HepG2 (cell line): ENCODE measurements around the gene TMEM225B. TPM values are rescaled to one million over a fixed set of nuclear protein-coding genes. Genes with fewer than 3 reads are reported as not detected.

Source experiments
- ATF7 ChIP-seq, 2 experiments: fragments of 450-650 bp in 1 of 2; sonication (generic) in 1 of 2; formaldehyde crosslinking in 1 of 2; IDR thresholded peaks; 2 replicates each; pipeline versions ENCODE4 v1.4.0 to v1.6.1; 2016 to 2020; ENCODE audit warnings: antibody characterized with exemption in 1 of 2, mild to moderate bottlenecking in 1 of 2, missing genetic modification reagents in 1 of 2
- CBX1 ChIP-seq: IDR thresholded peaks from one replicate; pipeline ENCODE4 v1.6.1; 2016; ENCODE audit warnings: antibody characterized with exemption, low read depth
- CEBPB ChIP-seq: IDR thresholded peaks from 2 replicates; pipeline ENCODE4 v1.6.1; 2011; ENCODE audit warnings: low read depth, low read length, improper control_type of control experiment, borderline replicate concordance
- CHCHD3 ChIP-seq: sonication (generic); formaldehyde crosslinking; IDR thresholded peaks from 2 replicates; pipeline ENCODE4 v1.8.0; 2022; ENCODE audit warnings: mild to moderate bottlenecking, missing genetic modification reagents, moderate library complexity
- DNMT1 ChIP-seq: sonication (generic); formaldehyde crosslinking; IDR thresholded peaks from 2 replicates; pipeline ENCODE4 v1.5.1; 2020; ENCODE audit warnings: mild to moderate bottlenecking, missing genetic modification reagents
- MLX ChIP-seq: IDR thresholded peaks from 2 replicates; pipeline ENCODE4 v1.6.1; 2016
- MTF1 ChIP-seq: sonication (generic); formaldehyde crosslinking; IDR thresholded peaks from 2 replicates; pipeline ENCODE4 v1.5.0; 2020; ENCODE audit warnings: missing genetic modification reagents
- NR1H2 ChIP-seq: sonication (generic); formaldehyde crosslinking; IDR thresholded peaks from 2 replicates; pipeline ENCODE4 v1.8.1; 2022; ENCODE audit warnings: low read depth, missing genetic modification reagents, borderline replicate concordance
- TAF1 ChIP-seq: sonication (generic); formaldehyde crosslinking; IDR thresholded peaks from 2 replicates; pipeline ENCODE4 v1.4.0; 2020; ENCODE audit warnings: missing genetic modification reagents
- TRAFD1 ChIP-seq: sonication (generic); formaldehyde crosslinking; IDR thresholded peaks from 2 replicates; pipeline ENCODE4 v1.5.1; 2020; ENCODE audit warnings: missing genetic modification reagents, mild to moderate bottlenecking, borderline replicate concordance
- ZFP90 ChIP-seq: sonication (generic); formaldehyde crosslinking; IDR thresholded peaks from 2 replicates; pipeline ENCODE4 v1.8.0; 2022; ENCODE audit warnings: missing genetic modification reagents, mild to moderate bottlenecking, inconsistent platforms, borderline replicate concordance
- ZNF281 ChIP-seq: sonication (generic); formaldehyde crosslinking; IDR thresholded peaks from 2 replicates; pipeline ENCODE4 v1.4.0; 2020; ENCODE audit warnings: missing genetic modification reagents, borderline replicate concordance
- ZNF335 ChIP-seq: sonication (generic); formaldehyde crosslinking; IDR thresholded peaks from 2 replicates; pipeline ENCODE4 v1.4.0; 2020; ENCODE audit warnings: missing genetic modification reagents
- ZNF543 ChIP-seq: sonication (generic); formaldehyde crosslinking; IDR thresholded peaks from 2 replicates; pipeline ENCODE4 v1.4.0; 2020; ENCODE audit warnings: mild to moderate bottlenecking, missing genetic modification reagents
- ZNF609 ChIP-seq: sonication (generic); formaldehyde crosslinking; IDR thresholded peaks from 2 replicates; pipeline ENCODE4 v1.4.0; 2020; ENCODE audit warnings: mild to moderate bottlenecking, missing genetic modification reagents, borderline replicate concordance
- ZNF747 ChIP-seq: sonication (generic); formaldehyde crosslinking; IDR thresholded peaks from 2 replicates; pipeline ENCODE4 v1.8.1; 2023; ENCODE audit warnings: missing genetic modification reagents, mild to moderate bottlenecking, borderline replicate concordance
- polyA plus RNA-seq, 8 experiments: library from polyadenylated mRNA; depleted of rRNA in 3 of 8; stranded (reverse) in 7 of 8; unstranded in 1 of 8; fragments of >200 nt; fragmentation: Illumina TruSeq in 4 of 8; extraction: Trizol in 4 of 8; gene quantifications; 2 replicates each; pipeline versions ENCODE4 v1.2.1 to v1.2.3, GENCODE V29; 2011 to 2016; ENCODE audit warnings: low read depth in 4 of 8, missing spikeins in 1 of 8, mixed read lengths in 1 of 8; ENCODE audit not compliant: insufficient read depth in 1 of 8
- total RNA-seq, 5 experiments: library from RNA; depleted of rRNA; stranded (reverse); fragments of >200 nt; fragmentation: Illumina TruSeq; extraction: Trizol; gene quantifications; 2 replicates each; pipeline ENCODE4 v1.2.3, GENCODE V29; 2016; ENCODE audit warnings: low read depth in 1 of 5

The TMEM225B gene
- total and polyA plus RNA-seq, 2 of the 13 experiments (the other 11 are each of a cell fraction or from before 2014, with no cell fraction given): 0.78 to 0.95 TPM

GRCh38 chr7:99557940-99558305 lies 40.1 kb upstream of the TMEM225B start (continued):
- TF ChIP-seq ZNF281 (CRISPR knock-in tag) (0 out of 2 replicates have a peak, but pooled peaks have one; percentile 7), DNMT1 (CRISPR knock-in tag) (no peak), MLX (CRISPR knock-in tag) (0 out of 2 replicates have a peak, but pooled peaks have one; percentile 16), ZNF747 (CRISPR knock-in tag) (no peak; the same call in 1 of the 2 replicates), MTF1 (no peak), NR1H2 (no peak), ZFP90 (CRISPR knock-in tag) (no peak), TRAFD1 (CRISPR knock-in tag) (no peak), CEBPB (no peak), CBX1 (no peak), TAF1 (CRISPR knock-in tag) (no peak), ZNF335 (CRISPR knock-in tag) (no peak), CHCHD3 (CRISPR knock-in tag) (no peak), ZNF609 (no peak), ATF7 (IDR thresholded peaks at IDR 0.05) (no peak), ATF7 (CRISPR knock-in tag; IDR thresholded peaks at IDR 0.05) (no peak), ZNF543 (CRISPR knock-in tag) (no peak)
